Measurements from ENCODE around the gene DRC3. TPM values are rescaled to one million over a fixed set of nuclear protein-coding genes. Genes with fewer than 3 reads are reported as not detected.

Gene DRC3
- total RNA-seq, 1 experiment from 2014 or later: 2.4 TPM

GRCh38 chr17:18065546-18065945 lies 92.9 kb downstream of the DRC3 start:
- ChIA-PET CTCF (no interaction called here), RAD21 (ENCODE audit: low non-redundant PET in 1 of 2, low total read pairs in 2 of 2, uncharacterized antibody in 2 of 2, unreplicated experiment in 2 of 2) (no interaction called here), POLR2A (no interaction called here)
- BruUV-seq (replicated peaks): no TSS peak
- H3K36me3 ChIP-seq (ENCODE audit: control insufficient read depth in 1 of 2, insufficient read depth in 2 of 2, low read length in 2 of 2): peaks cover 0 to 7% of the 10 kb centered on the region in 2 experiments; a peak in 2 of 4 replicates
- no peaks in the 10 kb centered on the region for H3K79me2 ChIP-seq (ENCODE audit: insufficient read depth, low read length)
- no peak overlapping the region for H3K27ac ChIP-seq (ENCODE audit: low read depth, low read length)
- TF ChIP-seq CEBPB (IDR thresholded peaks at IDR 0.05; ENCODE audit: low read depth): no peak
- no peak for TF ChIP-seq EGR1 (IDR thresholded peaks at IDR 0.05; ENCODE audit: low read depth)
- TF ChIP-seq JUND (IDR thresholded peaks at IDR 0.05): no peak
- no peak for TF ChIP-seq REST (IDR thresholded peaks at IDR 0.05; ENCODE audit: low read depth)
- no peak for TF ChIP-seq POLR2A (IDR thresholded peaks at IDR 0.05; ENCODE audit: borderline replicate concordance, extremely low read depth, insufficient read depth, insufficient read length)
- TF ChIP-seq EZH2phosphoT487 (IDR thresholded peaks at IDR 0.05; ENCODE audit: borderline replicate concordance): no peak
- TF ChIP-seq RAD21 (IDR thresholded peaks at IDR 0.05; ENCODE audit: low read depth): no peak
- no peaks in the 10 kb centered on the region for H4K20me1 ChIP-seq (ENCODE audit: insufficient read depth)
- H3K4me3 ChIP-seq (replicated peaks in 1 of 2; ENCODE audit: low read depth in 1 of 2, low read length in 2 of 2): no peak overlapping the region
- ATAC-seq (no peak), DNase-seq (ENCODE audit: low read depth, low spot score) (no peak)
- H3K9ac ChIP-seq (ENCODE audit: low read length): no peak overlapping the region
- H3K4me1 ChIP-seq (ENCODE audit: control insufficient read depth in 1 of 2, insufficient read depth in 2 of 2, low read length in 2 of 2): peaks cover 8 to 10% of the 10 kb centered on the region in 2 experiments
- no peaks in the 10 kb centered on the region for H3K27me3 ChIP-seq (ENCODE audit: insufficient read depth, low read length)
- intact Hi-C loops (cut with micrococcal nuclease): no loop called here
- no peak overlapping the region for H3K4me2 ChIP-seq (ENCODE audit: low read length)
- H3K9me3 ChIP-seq (ENCODE audit: control insufficient read depth in 1 of 2, insufficient read depth in 1 of 2, low read depth in 1 of 2, low read length in 2 of 2): no peaks in the 10 kb centered on the region
- no peaks in the 10 kb centered on the region for H3K9me2 ChIP-seq (ENCODE audit: insufficient read depth)
- H2AFZ ChIP-seq (ENCODE audit: low read depth, low read length, poor library complexity, severe bottlenecking): no peak overlapping the region

Other genes starting within 250 kb of the DRC3 start
- 298 TPM for gene SREBF1, start 135.9 kb upstream of the DRC3 start, total RNA-seq (2021; ENCODE audit: unreplicated experiment)
- gene TOM1L2, start 462 bp upstream of the DRC3 start, total RNA-seq (2021; ENCODE audit: unreplicated experiment): 24.1 TPM
- 46.1 TPM for gene ATPAF2, start 66.3 kb downstream of the DRC3 start, total RNA-seq (2021; ENCODE audit: unreplicated experiment)
- 10.8 TPM for gene GID4, start 66.5 kb downstream of the DRC3 start, total RNA-seq (2021; ENCODE audit: unreplicated experiment)
- 41.0 TPM for gene DRG2, start 115.1 kb downstream of the DRC3 start, total RNA-seq (2021; ENCODE audit: unreplicated experiment)
- 2.8 TPM for gene MYO15A, start 135.9 kb downstream of the DRC3 start, total RNA-seq (2021; ENCODE audit: unreplicated experiment)
- gene ALKBH5, start 211.0 kb downstream of the DRC3 start, total RNA-seq (2021; ENCODE audit: unreplicated experiment): 97.8 TPM

Measured in HCT116 (cell line).